DOHH2 (cell line): ENCODE data around the gene TTC34.
"Not testable (repeated sequence)": the region's sequence is repeated elsewhere in the genome, so short reads cannot be mapped to it uniquely, and the experiment has no call there.

Source experiments
- H3F3A ChIP-seq: fragments of 200-600 bp; sonication (generic), shearing (Covaris generic); 2 replicates; pipeline ENCODE4 v1.6.0; 2016; ENCODE audit warnings: antibody characterized with exemption, mild to moderate bottlenecking; ENCODE audit not compliant: control insufficient read depth, insufficient read depth
- H3K27ac ChIP-seq: fragments of 200-600 bp; sonication (generic); 2 replicates; pipeline ENCODE4 v1.5.1; 2014; ENCODE audit warnings: low read depth, mild to moderate bottlenecking, low read length, moderate library complexity
- H3K27me3 ChIP-seq: fragments of 200-600 bp; sonication (generic); 2 replicates; pipeline ENCODE4 v1.6.1; 2014; ENCODE audit warnings: mild to moderate bottlenecking, low read length, mixed read lengths; ENCODE audit not compliant: control insufficient read depth
- H3K36me3 ChIP-seq: fragments of 200-600 bp; sonication (generic); 2 replicates; pipeline ENCODE4 v1.6.1; 2014; ENCODE audit warnings: mild to moderate bottlenecking, low read length, moderate library complexity, mixed read lengths; ENCODE audit not compliant: control insufficient read depth
- H3K4me1 ChIP-seq: fragments of 200-600 bp; sonication (generic); 2 replicates; pipeline ENCODE4 v1.6.1; 2014; ENCODE audit warnings: mild to moderate bottlenecking, low read length, mixed read lengths; ENCODE audit not compliant: control insufficient read depth
- H3K4me2 ChIP-seq: fragments of 200-600 bp; sonication (generic); 2 replicates; pipeline ENCODE4 v1.6.0; 2014; ENCODE audit warnings: mild to moderate bottlenecking, low read length, moderate library complexity
- H3K4me3 ChIP-seq: fragments of 200-600 bp; sonication (generic); 2 replicates; pipeline ENCODE4 v1.5.1; 2014; ENCODE audit warnings: mild to moderate bottlenecking, low read length, mixed read lengths
- H3K79me2 ChIP-seq: fragments of 200-600 bp; sonication (generic); 2 replicates; pipeline ENCODE4 v1.6.1; 2014; ENCODE audit warnings: mild to moderate bottlenecking, low read length, mixed read lengths; ENCODE audit not compliant: control insufficient read depth
- H3K9me2 ChIP-seq: fragments of 200-600 bp; sonication (generic); replicated peaks from 2 replicates; pipeline ENCODE4 v1.6.1; 2014; ENCODE audit warnings: mild to moderate bottlenecking, low read length, mixed read lengths; ENCODE audit not compliant: control insufficient read depth
- H3K9me3 ChIP-seq: fragments of 200-600 bp; sonication (generic); 2 replicates; pipeline ENCODE4 v1.6.1; 2014; ENCODE audit warnings: antibody characterized with exemption, low read length, mixed read lengths; ENCODE audit not compliant: control insufficient read depth, insufficient read depth
- H4K20me1 ChIP-seq: fragments of 200-600 bp; sonication (generic); 2 replicates; pipeline ENCODE4 v1.6.0; 2014; ENCODE audit warnings: low read depth, mild to moderate bottlenecking, antibody characterized with exemption, low read length, moderate library complexity; ENCODE audit not compliant: control insufficient read depth, insufficient read depth

Gene TTC34

GRCh38 chr1:2682879-2683278 lies 118.6 kb downstream of the TTC34 start:
- not testable (repeated sequence) for H4K20me1 ChIP-seq, H3K9me2 ChIP-seq, H3K4me1 ChIP-seq, H3K79me2 ChIP-seq, H3K27ac ChIP-seq, H3K4me3 ChIP-seq, H3K27me3 ChIP-seq, H3K9me3 ChIP-seq, H3F3A ChIP-seq, H3K4me2 ChIP-seq, H3K36me3 ChIP-seq

DNA sequence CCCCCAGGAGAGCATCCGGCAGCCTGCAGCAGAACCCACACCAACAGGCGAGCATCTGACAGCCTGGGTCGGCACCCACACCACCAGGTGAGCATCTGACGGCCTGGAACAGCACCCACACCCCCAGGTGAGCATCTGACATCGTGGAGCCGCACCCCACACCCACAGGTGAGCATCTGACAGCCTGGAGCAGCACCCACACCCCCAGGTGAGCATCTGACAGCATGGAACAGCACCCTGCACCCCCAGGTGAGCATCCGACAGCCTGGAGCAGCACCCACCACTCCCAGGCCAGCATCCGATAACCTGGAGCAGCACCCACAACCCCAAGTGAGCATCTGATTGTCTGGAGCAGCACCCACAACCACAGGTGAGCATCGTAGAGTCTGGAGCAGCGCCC lies 124.8 kb downstream of the TTC34 start:
- H3K79me2 ChIP-seq, H3K9me3 ChIP-seq, H3F3A ChIP-seq, H4K20me1 ChIP-seq, H3K4me3 ChIP-seq, H3K4me2 ChIP-seq, H3K27ac ChIP-seq, H3K4me1 ChIP-seq, H3K27me3 ChIP-seq, H3K9me2 ChIP-seq, H3K36me3 ChIP-seq: not testable (repeated sequence)

- H3K4me2 ChIP-seq, H3K9me2 ChIP-seq, H3K27me3 ChIP-seq, H3K9me3 ChIP-seq, H3K79me2 ChIP-seq, H3K36me3 ChIP-seq, H3K4me1 ChIP-seq, H3K4me3 ChIP-seq, H3K27ac ChIP-seq, H4K20me1 ChIP-seq, H3F3A ChIP-seq: not testable (repeated sequence)
These were observed 129.8 kb downstream of the TTC34 start for GRCh38 chr1:2671656-2672055.

- H3K4me2 ChIP-seq, H3K9me2 ChIP-seq, H3K4me1 ChIP-seq, H3K4me3 ChIP-seq, H3K27ac ChIP-seq, H4K20me1 ChIP-seq, H3K79me2 ChIP-seq, H3K36me3 ChIP-seq, H3K9me3 ChIP-seq, H3K27me3 ChIP-seq, H3F3A ChIP-seq: not testable (repeated sequence)
These were observed 141.7 kb downstream of the TTC34 start for GRCh38 chr1:2659806-2660205.

- not testable (repeated sequence) for H3K79me2 ChIP-seq, H3F3A ChIP-seq, H3K4me3 ChIP-seq, H4K20me1 ChIP-seq, H3K4me1 ChIP-seq, H3K9me2 ChIP-seq, H3K36me3 ChIP-seq, H3K27ac ChIP-seq, H3K4me2 ChIP-seq, H3K27me3 ChIP-seq, H3K9me3 ChIP-seq
These were observed 143.6 kb downstream of the TTC34 start for GRCh38 chr1:2657909-2658308.

- not testable (repeated sequence) for H3K4me3 ChIP-seq, H3K4me2 ChIP-seq, H3K79me2 ChIP-seq, H3K9me2 ChIP-seq, H3K27ac ChIP-seq, H3K9me3 ChIP-seq, H3K4me1 ChIP-seq, H3K36me3 ChIP-seq, H3K27me3 ChIP-seq, H4K20me1 ChIP-seq, H3F3A ChIP-seq
These were observed 144.4 kb downstream of the TTC34 start for GRCh38 chr1:2657124-2657523.

- not testable (repeated sequence) for H3K79me2 ChIP-seq, H3F3A ChIP-seq, H3K9me3 ChIP-seq, H3K27ac ChIP-seq, H3K36me3 ChIP-seq, H3K4me2 ChIP-seq, H3K4me3 ChIP-seq, H3K9me2 ChIP-seq, H4K20me1 ChIP-seq, H3K4me1 ChIP-seq, H3K27me3 ChIP-seq
These were observed 145.7 kb downstream of the TTC34 start for GRCh38 chr1:2655598-2656434.

DNA sequence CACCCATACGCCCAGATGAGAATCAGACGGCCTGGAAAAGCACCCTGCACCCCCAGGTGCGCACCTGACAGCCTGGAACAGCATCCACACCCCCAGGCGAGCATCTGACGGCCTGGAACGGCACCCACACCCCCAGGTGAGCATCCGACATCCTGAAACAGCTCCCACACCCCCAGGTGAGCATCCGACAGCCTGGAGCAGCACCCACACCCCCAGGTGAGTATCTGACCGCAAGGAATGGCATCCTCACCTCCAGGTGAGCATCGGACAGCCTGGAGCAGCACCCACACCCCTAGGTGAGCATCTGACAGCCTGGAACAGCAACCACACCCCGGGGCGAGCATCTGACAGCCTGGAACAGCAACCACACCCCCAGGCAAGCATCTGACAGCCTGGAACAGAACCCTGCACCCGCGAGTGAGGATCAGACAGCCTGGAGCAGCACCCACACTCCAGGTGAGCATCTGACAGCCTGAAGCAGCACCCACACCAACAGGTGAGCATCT lies 147.0 kb downstream of the TTC34 start:
- not testable (repeated sequence) for H3K4me1 ChIP-seq, H3K27ac ChIP-seq, H3K4me3 ChIP-seq, H3K36me3 ChIP-seq, H3K79me2 ChIP-seq, H3F3A ChIP-seq, H3K4me2 ChIP-seq, H3K9me3 ChIP-seq, H4K20me1 ChIP-seq, H3K27me3 ChIP-seq, H3K9me2 ChIP-seq
